GM21447 (cell line): Measurements from ENCODE around the gene SMAD3.

ENCODE experiments used
- ATAC-seq: cut with Tn5 transposase; IDR thresholded peaks from one replicate; pipeline ENCODE4 v1.9.1; 2021; ENCODE audit not compliant: unreplicated experiment

Gene SMAD3

GRCh38 chr15:67095912-67096311 is 30.5 kb downstream of the SMAD3 start:
- ATAC-seq, result no peak

DNA sequence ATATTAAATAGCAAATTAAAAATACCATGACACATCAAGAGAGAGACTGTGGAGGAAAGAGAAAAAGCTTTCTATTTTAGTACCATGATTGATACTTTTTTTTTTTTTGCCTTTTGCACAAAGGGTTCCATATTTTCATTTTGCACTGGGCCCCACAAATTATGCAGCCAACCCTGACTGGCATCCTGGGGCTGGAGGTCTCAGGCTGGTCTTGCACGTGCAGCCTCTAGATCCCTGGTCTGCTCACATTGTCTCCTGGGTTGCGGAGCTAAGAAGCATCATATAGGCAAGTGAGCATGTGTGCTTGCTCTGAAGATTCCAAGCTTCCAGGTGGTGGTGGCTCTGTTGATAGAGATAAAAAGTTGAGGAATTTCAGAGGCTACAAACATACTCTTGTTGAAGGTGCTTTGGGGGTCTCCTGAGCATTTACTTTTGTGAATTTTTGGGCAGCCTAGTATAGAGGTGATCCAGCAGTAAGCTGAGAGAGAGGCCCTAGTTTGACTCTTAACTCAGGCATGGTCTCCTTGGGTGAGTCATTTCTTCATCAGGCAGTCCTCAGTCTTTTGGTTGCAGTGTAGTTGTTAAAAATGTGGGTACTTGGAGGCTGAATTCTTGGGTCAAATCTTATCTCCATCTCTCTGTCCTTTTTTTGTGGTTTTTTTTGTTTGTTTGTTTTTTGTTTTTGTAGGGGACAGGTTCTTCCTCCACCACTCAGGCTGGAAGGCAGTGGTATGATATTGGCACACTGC is 31.3 kb downstream of the SMAD3 start:
- no peak for ATAC-seq

GRCh38 chr15:67097424-67097823 is 32.0 kb downstream of the SMAD3 start:
- no peak for ATAC-seq

GRCh38 chr15:67097930-67098740 is 32.7 kb downstream of the SMAD3 start:
- no peak for ATAC-seq

DNA sequence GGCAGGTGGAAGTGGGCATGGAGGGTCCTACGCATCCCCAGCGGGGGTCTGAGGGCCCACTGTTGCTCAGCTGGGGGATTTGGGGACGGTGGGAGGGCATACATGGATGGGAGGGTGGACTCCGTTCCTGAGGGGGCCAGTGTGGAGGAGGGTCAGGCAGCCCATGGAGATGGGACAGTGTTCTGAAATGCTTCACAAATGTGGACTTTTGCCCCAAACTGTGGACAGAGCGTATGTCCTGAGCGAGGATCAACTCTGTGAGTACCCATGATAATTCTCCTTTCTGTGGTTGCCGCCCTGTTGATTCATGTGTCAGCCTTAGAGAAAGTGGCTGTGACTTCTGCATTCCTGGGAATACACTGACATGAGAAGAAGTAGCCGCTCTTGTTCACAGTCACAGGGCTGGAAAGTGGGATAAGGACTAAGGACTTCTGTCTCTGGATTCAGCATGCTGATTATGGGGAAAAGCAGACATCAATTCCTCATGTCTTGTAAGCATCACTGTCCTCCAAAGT is 33.4 kb downstream of the SMAD3 start:
- no peak for ATAC-seq

DNA sequence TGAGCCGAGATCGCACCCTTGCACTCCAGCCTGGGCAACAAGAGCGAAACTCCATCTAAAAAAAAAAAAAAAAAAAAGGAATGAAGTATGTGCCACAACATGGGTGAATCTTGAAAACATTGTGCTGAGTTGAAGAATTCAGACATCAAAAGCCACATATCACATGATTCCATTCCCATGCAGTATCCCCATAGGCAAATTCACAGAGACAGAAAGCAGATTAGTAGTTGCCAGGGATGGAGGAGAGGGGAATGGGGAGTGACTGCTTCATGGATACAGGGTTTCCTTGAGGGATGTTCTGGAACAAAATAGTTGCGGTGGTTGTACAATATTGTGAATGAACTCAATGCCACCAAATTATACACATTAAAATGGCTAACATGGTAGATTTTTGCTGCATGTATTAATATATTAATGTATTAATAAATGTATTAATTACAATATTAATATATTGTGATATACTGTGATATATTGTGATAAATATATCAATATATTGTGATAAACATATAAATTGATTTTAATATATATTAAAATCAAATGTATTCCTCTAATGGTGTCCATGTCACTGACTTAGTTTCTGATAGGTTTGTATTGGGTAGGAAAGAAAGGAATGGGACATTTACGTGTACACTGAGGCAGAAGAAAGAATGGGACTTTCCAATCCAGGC is 34.9 kb downstream of the SMAD3 start:
- no peak for ATAC-seq

- ATAC-seq, result peak; percentile 66
Measured at GRCh38 chr15:67100801-67101581, 35.6 kb downstream of the SMAD3 start.

DNA sequence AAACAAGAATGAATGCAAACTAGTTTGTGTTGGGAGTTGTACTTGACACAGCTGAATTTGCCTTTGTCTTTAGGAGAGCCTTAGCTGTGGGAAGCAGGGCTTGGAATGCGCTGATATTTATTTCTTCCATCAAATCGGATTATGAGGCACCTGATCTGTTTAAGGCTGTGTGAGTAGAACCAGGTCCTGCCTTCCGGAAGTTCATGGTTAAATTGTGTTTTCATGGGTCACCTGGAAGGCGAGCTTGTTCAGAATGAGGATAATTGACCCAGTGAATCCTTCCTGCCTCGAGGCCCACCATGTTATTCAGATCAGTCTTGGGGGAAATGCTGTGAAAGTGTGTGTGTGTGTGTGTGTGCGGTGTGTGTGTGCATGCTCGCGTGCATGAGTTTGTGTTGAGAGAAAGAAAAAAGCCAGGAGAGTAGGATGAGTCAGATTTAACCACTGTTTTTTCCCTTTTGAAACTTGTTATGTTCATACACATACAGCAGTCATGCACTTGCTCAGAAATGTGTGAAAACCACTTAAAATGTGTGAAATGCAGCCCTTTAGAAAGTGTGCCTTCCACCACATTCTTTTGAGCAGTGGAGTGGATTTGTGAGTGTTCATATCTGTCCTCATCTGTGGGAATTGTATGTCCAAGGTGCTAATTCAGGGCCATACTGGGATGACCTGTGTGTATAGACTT is 36.7 kb downstream of the SMAD3 start:
- ATAC-seq, result peak; percentile 47

- no peak for ATAC-seq
Measured at GRCh38 chr15:67102599-67102929, 37.2 kb downstream of the SMAD3 start.

DNA sequence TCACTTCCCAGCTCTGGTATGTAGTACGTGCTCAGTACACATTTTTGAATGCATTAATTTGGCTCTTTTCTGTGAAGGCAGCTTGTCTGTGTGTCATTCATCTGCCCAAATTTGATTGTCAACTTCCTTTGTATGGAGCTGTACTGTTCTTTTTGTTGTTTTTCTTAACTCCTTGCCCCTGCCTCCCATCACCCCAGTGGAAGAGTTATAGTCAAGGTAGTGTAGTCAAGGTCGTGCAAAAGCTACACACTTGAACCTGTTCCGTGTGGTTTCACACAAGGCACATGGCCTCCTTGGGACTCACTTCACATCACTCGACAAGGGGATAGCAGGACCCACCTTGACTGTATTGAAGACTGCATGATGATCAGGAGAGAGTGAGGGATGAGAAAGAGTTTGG is 37.6 kb downstream of the SMAD3 start:
- ATAC-seq, result no peak

GRCh38 chr15:67103432-67103831 is 38.0 kb downstream of the SMAD3 start:
- no peak for ATAC-seq

DNA sequence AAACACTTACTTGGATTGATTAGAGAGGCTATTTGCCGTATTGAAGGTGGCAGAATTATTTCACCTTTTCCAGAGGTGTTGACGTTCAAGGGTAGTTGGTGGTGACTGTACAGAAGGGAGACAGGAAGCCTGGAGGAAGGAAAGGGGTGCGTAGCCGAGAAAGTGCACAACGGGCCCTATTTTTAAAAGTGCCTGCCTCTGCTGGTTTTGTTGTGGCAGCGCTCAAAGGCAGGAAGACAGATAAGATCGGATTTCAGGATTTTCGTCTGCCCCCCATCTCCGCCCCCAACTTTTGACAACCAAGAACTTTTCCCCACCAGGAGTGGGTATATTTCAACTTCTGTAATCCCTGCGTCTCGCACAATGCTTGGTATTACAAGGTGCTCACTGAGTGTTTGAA is 38.5 kb downstream of the SMAD3 start:
- ATAC-seq, result no peak

DNA sequence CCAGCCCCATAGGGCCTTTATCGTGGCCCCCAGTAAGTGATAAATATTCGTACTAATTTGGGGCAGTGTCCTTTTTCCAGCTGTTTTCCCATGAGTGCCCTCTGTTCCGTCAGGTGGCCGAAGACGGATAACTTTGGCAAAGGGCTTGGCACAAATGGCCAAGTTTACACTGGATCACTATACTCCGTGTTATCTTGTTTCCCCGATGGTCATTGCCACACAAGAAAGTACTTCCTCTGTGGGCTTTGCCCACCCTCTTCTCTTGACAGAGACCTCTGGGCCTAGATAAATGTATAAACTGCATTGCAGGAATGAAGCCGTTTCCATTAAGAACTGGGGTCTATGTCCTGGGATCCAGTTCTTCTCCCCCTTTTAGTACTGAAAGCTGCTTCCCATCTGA is 39.1 kb downstream of the SMAD3 start:
- no peak for ATAC-seq

- ATAC-seq, result no peak
Measured at GRCh38 chr15:67105065-67105951, 39.9 kb downstream of the SMAD3 start.

DNA sequence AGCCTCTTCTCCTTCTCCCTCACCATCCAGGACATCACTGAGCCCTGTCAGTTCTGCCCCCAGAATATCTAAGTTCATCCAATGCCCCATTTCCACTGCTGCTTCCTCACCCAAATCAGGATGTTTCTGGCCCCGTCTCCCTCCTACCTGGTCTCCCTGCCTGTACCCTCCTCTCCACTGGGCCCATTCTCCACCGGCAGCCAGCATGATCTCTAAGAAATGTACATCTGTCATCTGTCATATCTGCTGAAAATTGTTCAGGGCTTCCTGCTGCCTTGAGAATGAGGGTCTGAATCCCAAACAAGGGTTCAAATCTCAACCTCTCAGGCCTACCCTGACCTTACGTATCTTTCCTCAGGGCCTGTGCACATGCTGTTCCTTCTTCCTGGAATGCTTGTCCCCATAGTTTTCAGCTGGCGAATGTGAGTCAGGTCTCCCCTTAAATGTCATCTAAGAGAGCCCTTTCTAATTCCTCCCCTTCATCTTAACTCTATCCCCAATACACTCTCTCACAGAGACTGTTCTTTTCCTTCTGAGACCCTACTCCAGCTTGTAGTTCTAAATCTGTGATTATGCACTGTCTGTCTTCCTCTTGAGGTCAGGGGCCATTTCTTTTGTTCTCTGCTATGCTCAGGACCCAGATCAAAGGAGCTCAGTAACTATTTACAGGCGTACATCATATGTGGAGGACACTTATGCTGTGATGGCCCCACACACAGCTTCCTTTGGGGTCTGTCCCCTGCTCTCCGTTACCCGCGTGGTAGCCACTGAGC is 40.8 kb downstream of the SMAD3 start:
- ATAC-seq, result no peak

GRCh38 chr15:67106764-67107013 is 41.3 kb downstream of the SMAD3 start:
- ATAC-seq, result no peak

DNA sequence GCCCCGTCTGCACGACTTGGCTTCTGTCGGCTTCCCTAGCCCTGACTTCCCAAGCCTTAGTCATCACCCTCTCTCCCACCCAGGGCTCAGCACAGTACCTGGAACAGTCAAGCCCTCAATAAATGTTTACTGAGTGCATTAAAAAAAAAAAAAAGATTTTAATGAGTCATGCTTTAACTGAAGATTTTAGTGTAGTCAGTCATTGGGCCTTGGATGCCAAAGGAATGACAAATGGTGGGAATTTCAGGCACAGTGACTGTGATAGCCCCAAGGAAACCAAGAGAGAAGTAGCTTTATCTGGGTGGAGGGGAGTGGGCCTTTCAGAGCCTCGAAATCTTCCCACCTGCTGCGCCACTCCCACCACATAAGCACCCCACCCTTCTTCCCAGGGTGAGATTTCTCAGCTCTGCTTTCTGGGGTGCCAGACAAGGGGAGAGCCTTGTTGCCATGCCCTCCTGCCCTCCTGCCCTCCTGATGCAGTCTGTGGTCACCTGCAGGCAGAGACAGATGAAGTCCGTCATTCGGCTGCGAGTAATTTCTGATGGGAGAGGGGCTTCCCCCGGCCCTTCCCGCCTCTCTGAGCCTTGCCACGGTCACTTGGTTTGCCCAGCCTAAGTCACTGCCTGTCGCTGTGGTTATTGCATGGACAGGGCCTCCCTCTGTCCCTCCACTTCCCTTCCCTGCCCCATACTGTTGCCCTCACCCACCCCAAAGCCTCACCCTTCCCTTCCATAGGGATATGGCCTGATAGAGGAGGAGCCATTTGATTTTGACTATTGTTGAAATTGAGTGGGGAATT is 41.8 kb downstream of the SMAD3 start:
- ATAC-seq, result no peak
